Activated naive CD4-positive, alpha-beta T cell treated with anti-CD3 and anti-CD28 coated beads, Interleukin-2, amount 50 U/mL, for 16 hours (primary cell): ENCODE results near the gene CRHR1.

Experiments used
- DNase-seq: peaks from one replicate; pipeline ENCODE4 v3.0.0-alpha.2; 2020

CRHR1 gene

DNA sequence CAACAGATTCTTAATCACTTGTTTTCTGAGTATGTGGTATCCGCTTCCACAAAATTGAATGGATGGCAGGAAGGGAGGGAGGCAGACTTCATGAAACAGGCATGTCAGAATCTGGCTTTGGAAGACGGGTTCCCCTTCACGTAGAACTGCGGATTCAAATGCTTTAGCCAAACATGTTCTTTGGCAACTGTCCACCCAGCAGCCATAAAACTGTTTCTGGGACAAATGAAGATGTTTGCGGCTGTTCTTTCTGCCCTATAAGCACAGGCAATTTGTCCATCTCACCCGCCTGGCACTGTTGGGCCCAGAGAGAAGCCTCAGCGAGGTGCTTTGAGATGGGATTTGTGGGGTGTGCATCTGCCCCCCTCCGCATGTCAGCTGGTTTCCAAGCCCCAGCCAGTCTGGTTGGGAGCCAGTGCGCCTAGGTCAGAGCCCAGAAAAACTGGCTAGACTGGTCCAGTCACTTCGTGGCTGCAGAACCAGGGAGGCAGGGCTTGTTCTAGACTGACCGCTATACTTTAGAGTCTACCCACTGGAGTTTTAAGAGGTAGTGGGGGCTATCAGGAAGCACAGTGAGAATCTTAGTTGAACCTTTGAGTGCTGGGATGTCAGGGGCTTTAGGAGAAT is 6.3 kb downstream of the CRHR1 start:
- no peak for DNase-seq

- no peak for DNase-seq
These were observed 7.0 kb downstream of the CRHR1 start for GRCh38 chr17:45791041-45791582.

- DNase-seq: no peak
These were observed 7.8 kb downstream of the CRHR1 start for GRCh38 chr17:45791935-45792334.

DNA sequence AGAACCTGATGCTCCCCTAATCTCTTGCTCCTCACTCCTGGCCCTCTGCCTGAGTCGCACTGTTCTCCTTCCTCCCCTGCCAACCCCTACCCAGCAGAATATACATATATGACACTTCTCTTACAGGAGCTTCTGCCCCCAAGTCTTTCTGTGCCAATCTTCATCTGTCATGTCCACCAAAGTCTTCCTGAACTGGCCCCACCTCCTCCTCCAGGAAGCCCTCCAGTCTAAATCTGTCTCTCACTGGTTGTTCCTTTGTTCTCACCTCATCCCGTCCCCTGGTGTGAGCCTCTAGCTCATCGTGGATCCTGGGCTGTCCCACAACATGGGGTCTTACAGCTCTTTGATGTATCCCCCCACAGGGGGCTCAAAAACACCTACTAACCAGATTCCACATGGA is 8.3 kb downstream of the CRHR1 start:
- no peak for DNase-seq

DNA sequence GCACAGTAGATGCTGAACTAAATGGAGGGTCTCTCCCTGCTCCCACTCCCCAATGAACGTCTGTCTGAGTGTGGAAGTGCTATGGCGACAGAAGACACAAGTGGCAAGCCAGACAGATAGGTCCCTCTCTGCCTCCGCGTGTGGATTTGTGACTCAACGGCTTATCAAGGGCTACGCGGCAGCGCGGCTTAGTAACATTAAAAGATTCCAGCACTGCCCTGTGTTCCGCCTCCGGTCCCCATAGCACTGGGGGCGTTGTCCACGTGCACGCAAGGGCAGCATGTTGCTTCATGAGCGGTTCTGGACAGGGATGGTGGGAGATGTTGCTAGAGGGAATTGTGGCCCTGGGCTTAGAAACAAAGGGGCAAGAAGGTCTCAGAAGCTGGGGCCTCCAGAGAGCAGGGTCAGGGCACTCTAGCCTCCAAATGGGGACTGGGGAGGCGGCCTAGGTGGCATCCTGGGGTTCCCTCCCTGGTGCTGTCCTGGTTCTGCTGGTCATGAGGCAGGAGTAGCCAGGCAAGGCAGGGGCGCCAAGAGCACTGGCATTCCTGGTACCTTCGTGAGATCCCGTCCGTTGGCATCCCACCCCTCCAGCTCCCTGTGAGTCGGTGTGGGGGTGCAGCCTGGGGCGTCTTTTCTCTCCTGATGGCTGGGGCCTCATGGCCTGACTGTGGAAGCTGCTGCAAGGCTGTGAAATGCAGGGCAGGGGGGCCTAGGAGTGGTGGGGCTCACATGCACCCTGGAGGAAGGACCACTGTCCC is 9.1 kb downstream of the CRHR1 start:
- DNase-seq: no peak

- DNase-seq: no peak
These were observed 9.9 kb downstream of the CRHR1 start for GRCh38 chr17:45793999-45794540.

- DNase-seq: no peak
These were observed 10.7 kb downstream of the CRHR1 start for GRCh38 chr17:45794840-45795239.

DNA sequence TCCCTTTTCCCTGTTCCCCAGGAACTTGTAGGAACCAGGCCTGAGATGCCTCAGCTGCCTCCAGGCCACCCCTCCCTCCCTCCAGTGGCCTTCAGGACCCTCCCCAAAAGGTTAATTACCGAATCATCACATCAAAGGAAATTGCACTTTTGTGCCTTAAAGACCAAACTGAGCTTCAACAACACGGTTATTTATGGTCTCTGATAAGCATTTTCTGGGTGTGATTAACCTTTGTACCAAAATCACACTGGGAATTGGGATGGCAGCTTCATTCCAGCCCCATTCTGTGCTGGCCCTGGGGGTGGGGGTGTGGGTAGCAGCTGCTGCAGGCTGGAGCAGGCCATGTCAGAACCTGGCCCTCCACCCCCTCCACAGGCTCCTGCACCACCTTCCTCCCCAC is 16.7 kb downstream of the CRHR1 start:
- no peak for DNase-seq

GRCh38 chr17:45801421-45801820 is 17.3 kb downstream of the CRHR1 start:
- DNase-seq: no peak

DNA sequence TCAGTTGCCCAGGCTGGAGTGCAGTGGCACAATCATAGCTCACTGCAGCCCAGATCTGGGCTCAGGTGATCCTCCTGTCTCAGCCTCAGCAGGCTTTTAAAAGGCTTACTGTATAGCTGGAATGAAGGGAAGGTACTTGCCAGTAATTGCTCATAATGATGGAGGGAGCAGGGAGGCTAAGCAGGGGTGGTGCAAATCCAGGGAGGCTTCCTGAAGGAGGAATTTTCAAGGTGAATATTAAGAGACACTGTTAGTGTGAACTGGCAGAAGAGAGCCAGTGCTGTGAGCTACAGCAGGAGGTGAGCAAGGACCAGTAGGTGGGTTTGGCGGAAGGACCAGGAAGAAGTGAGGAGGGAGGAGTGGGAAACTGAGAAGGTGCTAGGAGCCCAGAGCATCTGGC is 24.7 kb downstream of the CRHR1 start:
- DNase-seq: no peak

DNA sequence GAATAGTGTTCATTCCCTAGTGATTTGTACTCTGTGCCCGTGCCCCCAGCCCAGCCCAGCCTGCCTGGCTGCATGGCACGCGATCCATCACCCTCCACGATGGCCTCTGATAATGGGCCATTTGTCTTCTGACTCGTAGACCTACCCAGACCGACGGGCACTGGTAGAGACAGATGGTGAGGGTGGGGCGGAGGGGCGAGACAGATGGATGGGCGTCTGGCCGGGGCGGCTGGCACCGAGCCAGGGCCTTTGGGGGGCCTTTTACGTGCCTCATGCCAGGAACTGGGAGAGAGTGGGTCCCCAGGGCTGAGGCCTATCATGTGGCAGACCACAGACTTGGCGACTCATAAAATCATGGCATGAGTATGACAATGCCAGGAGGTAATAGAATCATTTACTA is 25.4 kb downstream of the CRHR1 start:
- no peak for DNase-seq

- DNase-seq: no peak
These were observed 28.0 kb downstream of the CRHR1 start for GRCh38 chr17:45812102-45812501.

GRCh38 chr17:45813048-45813725 is 29.1 kb downstream of the CRHR1 start:
- DNase-seq: no peak

DNA sequence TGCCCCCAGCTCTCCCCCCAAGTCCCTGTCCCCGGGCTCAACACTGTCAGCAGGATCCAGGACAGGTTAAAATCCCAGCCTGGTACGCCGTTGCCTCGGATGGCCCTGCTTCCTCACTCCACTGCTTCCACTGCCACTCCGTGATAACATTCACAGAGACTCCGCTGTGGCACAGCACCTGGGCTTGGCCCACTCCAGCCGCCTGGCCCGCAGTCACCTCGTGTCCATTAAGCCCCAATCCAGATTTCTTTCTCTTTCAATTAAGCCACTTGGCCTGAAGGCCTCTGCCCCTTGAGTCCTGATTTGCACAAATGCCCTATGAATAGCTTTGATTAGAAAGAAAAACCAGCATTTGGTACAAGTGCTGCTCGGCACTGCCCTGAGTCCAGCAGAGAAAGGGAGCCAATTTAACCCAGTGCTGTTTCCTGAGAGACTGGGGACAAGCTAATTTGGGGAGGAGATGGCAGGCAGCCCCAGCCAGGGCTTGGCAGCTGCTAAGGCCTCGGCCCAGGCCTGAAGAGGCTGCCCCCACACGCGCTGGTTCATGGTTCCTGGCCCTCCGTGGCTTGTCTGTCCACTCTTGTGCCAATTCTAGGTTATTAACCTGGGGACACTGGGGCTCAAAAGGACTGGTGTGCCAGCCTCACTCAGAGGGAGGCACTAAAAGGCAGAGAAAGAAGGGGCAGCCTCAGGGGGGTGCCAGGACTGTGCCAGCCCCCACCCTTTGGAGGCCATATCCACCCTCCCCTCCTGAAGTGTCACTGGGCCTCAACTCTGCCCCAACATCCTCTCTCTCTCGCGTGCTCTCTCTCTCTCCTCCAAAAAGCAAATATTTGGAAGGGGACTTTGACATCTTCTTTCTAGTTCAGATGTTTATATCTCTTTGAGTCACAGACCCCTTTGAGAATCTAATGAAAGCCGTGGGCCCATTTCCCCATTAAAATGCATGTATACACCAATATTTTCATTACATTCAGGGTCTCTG is 30.8 kb downstream of the CRHR1 start:
- DNase-seq: no peak

- no peak for DNase-seq
These were observed 31.6 kb downstream of the CRHR1 start for GRCh38 chr17:45815752-45816151.

DNA sequence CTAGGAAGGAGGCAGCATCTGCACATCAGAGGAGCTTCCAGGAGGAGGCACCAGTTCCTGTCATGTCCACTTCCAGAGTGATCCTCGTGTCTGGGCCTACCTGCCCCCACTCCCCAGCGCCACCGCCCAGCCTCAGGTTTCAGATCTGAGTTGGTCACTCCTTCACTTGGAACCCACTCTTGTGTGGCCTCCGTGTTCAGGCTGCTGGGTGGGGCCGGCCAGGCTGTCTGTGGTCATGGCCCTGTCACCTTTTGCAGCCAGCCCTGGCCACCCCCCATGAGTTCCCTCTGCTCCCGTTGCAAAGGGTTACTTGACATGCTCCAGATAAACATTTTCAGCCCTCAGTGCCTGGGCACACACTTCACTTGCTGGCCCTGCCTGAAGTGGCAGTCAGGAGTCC is 33.9 kb downstream of the CRHR1 start:
- DNase-seq: no peak

DNA sequence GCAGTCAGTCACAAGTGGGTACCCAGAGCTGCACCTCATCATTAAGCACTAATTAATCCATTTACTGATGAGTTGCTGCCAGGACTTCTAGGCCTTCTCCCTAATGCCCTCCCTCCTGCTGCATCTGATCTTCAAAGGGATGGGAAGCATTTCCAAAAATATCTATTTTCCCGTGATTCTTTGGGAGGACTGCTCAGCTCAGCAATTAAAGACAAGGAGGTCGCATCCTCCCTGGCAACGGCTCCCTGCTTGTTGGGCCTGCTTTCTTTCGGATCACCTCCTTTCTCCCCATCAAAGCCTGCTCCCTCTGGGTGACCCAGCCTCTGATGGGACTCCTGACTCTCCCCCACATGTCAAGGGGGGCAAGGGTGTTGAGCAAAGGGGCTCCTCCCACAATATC is 34.6 kb downstream of the CRHR1 start:
- DNase-seq: no peak

- no peak for DNase-seq
These were observed 35.5 kb downstream of the CRHR1 start for GRCh38 chr17:45819632-45820031.

- no peak for DNase-seq
These were observed 36.1 kb downstream of the CRHR1 start for GRCh38 chr17:45820052-45820780.

DNA sequence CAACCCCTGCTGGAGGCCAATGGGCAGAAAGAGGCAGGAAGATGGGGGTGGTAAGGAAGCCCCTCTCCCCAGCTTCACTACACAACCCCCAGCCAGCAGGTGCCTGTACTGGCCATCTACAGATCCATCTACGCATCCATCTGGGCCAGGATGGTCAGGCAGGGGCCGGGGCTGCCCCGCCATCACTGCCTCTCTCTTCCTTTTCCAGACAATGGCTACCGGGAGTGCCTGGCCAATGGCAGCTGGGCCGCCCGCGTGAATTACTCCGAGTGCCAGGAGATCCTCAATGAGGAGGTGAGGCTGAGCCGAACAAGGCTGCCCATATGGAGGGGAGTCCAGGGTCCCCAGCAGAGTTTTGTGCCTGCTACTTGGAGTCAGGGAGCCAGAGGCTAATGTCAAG is 37.0 kb downstream of the CRHR1 start:
- no peak for DNase-seq

- DNase-seq: no peak
These were observed 39.5 kb downstream of the CRHR1 start for GRCh38 chr17:45823598-45823997.

- DNase-seq: no peak
These were observed 40.4 kb downstream of the CRHR1 start for GRCh38 chr17:45824475-45824874.
